ENCODE measurements around the gene PDZD7. TPM values are rescaled to one million over a fixed set of nuclear protein-coding genes. Genes with fewer than 3 reads are reported as not detected.

Gene PDZD7
- total and polyA plus RNA-seq, 9 donors, result 0.07 to 1.2 (median 0.63) TPM

- H3K9me3 ChIP-seq, result no peaks in the 10 kb centered on the region
- TF ChIP-seq CTCF (IDR thresholded peaks at IDR 0.05), result no peak
- TF ChIP-seq EP300 (IDR thresholded peaks at IDR 0.05), result no peak
- TF ChIP-seq POLR2A (IDR thresholded peaks at IDR 0.05), result no peak
- H3K36me3 ChIP-seq, result no peaks in the 10 kb centered on the region
- DNase-seq, result no peak
- H3K27me3 ChIP-seq, result no peaks in the 10 kb centered on the region
- intact Hi-C loops (cut with DNase I), result loop anchor here in 1 of 4 donors (10.0 kb wide), 1 partner anchor 90 kb away; no protein-coding TSS in a partner anchor
- WGBS, 3 donors, result 81 to 96% (median 82%) methylated on average over 1 of the region's 1 CpG
- H3K27ac ChIP-seq, result no peak overlapping the region
- H3K4me1 ChIP-seq (ENCODE audit: insufficient read depth), result no peaks in the 10 kb centered on the region
- no peak overlapping the region for H3K4me3 ChIP-seq
Measured at GRCh38 chr10:101054351-101054750, 23.4 kb upstream of the PDZD7 start.

- Histone ChIP-seq H3K27me3 (no peaks in the 10 kb centered on the region), H3K9me3 (no peaks in the 10 kb centered on the region), H3K4me3 (no peak overlapping the region), H3K36me3 (no peaks in the 10 kb centered on the region), H3K27ac (no peak overlapping the region), H3K4me1 (ENCODE audit: insufficient read depth) (no peaks in the 10 kb centered on the region)
- no peak for DNase-seq
- intact Hi-C loops (cut with DNase I), result loop anchor here in 1 of 4 donors (10.0 kb wide), 1 partner anchor 91 kb away; no protein-coding TSS in a partner anchor
- TF ChIP-seq POLR2A (IDR thresholded peaks at IDR 0.05) (no peak), CTCF (IDR thresholded peaks at IDR 0.05) (no peak), EP300 (IDR thresholded peaks at IDR 0.05) (no peak)
Measured at GRCh38 chr10:101053516-101053915, 22.6 kb upstream of the PDZD7 start.

GRCh38 chr10:101052285-101052684 lies 21.4 kb upstream of the PDZD7 start:
- no peak overlapping the region for H3K4me3 ChIP-seq
- intact Hi-C loops (cut with DNase I), result loop anchor here in 1 of 4 donors (10.0 kb wide), 1 partner anchor 93 kb away; no protein-coding TSS in a partner anchor
- no peaks in the 10 kb centered on the region for H3K36me3 ChIP-seq
- no peak overlapping the region for H3K27ac ChIP-seq
- DNase-seq, result no peak
- no peaks in the 10 kb centered on the region for H3K9me3 ChIP-seq
- 92 to 94% (median 93%) methylated on average over 3 of the region's 3 CpGs for WGBS, 3 donors
- no peak for TF ChIP-seq EP300 (IDR thresholded peaks at IDR 0.05)
- TF ChIP-seq POLR2A (IDR thresholded peaks at IDR 0.05), result no peak
- TF ChIP-seq CTCF (IDR thresholded peaks at IDR 0.05), result no peak
- H3K4me1 ChIP-seq (ENCODE audit: insufficient read depth), result no peaks in the 10 kb centered on the region
- H3K27me3 ChIP-seq, result peaks cover 7% of the 10 kb centered on the region

- TF ChIP-seq CTCF (IDR thresholded peaks at IDR 0.05), result peak; percentile 16 to 48 (median 24)
- no peak for TF ChIP-seq EP300 (IDR thresholded peaks at IDR 0.05)
- TF ChIP-seq POLR2A (IDR thresholded peaks at IDR 0.05), result no peak
- H3K4me3 ChIP-seq, result no peak overlapping the region
- H3K27ac ChIP-seq, result no peak overlapping the region
- H3K36me3 ChIP-seq, result no peaks in the 10 kb centered on the region
- H3K4me1 ChIP-seq (ENCODE audit: insufficient read depth), result no peaks in the 10 kb centered on the region
- no peaks in the 10 kb centered on the region for H3K9me3 ChIP-seq
- peaks cover 8% of the 10 kb centered on the region for H3K27me3 ChIP-seq
- intact Hi-C loops (cut with DNase I), result loop anchor here in 1 of 4 donors (10.0 kb wide), 1 partner anchor 94 kb away; no protein-coding TSS in a partner anchor
- WGBS, 3 donors, result 7 to 10% (median 8%) methylated on average over 40 to 42 of the region's 42 CpGs
- DNase-seq, result peak in 3 of 5 donors; percentile 59 to 65 (median 60)
Measured at GRCh38 chr10:101050208-101051069, 19.5 kb upstream of the PDZD7 start.

Data from ovary (tissue), 9 donors.